GM19463 (cell line): ENCODE data around the gene CELF4.

Experiments used
- ATAC-seq: cut with Tn5 transposase; IDR thresholded peaks from one replicate; pipeline ENCODE4 v1.9.1; 2021; ENCODE audit warnings: mild to moderate bottlenecking, moderate library complexity; ENCODE audit not compliant: unreplicated experiment

The CELF4 gene

GRCh38 chr18:37330173-37330572, 235.4 kb downstream of the CELF4 start:
- no peak for ATAC-seq

DNA sequence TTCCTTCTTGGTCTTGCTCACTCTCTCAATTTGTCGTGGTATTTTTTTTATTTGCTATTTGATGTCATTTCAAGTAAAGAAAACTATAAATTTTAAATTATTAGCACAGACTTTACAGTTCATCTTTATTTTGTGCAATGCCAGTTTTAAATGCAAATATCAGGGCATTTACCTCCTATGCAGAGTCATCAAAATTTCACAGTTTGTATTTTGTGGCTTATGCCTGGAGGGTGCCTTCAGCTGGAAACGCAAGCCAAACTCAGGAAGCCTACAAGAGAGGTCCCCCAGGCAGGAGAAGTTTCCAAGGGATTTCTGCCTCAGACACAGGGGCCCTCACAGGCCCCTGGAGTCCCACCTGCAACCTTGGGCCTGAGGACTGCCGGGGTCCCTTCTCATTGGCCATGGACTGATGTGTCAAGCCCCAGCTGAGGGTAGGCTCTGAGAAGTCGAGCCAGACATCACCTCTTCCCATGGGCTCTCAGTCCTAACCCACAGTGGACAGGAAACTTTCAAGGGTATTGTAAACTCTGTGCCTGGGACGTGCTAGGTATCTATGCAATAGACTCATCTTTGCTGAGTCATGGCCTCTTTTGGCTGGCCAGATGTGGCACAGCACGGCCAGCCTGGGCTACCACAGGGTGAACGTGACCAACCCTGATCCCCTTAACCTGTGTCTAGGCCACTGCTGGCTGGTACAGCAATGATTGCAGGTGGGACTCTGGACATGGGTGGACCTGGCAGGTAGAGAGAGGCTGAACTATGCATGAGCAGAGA, 236.5 kb downstream of the CELF4 start:
- ATAC-seq = no peak

DNA sequence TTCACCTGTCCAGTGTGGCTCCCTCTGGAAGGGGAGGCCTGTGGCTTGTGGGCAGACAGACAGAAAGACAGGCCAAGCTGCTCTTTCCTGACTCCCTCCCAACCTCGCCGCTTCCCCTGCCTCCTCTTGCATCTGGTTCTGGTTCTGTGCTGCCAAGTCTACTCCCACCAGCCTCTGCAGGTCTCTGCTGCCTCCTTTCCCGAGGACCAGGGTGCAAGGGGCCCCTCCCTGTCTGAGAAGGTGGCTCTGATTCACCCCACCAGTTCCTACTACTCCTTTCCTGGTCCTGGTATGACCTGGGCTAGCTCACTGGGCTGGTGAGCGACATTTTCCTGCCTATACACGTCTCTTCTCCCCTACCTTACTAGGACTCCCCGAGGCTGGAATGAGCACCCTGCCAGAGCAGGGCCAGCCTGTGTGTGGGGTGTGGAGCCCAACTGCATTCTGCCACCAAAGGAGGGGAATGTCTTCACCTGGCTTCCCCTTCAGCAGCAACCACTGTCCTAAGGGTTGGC, 238.5 kb downstream of the CELF4 start:
- no peak for ATAC-seq

- ATAC-seq = peak; percentile 87
These were observed 243.0 kb downstream of the CELF4 start for GRCh38 chr18:37322492-37323035.

DNA sequence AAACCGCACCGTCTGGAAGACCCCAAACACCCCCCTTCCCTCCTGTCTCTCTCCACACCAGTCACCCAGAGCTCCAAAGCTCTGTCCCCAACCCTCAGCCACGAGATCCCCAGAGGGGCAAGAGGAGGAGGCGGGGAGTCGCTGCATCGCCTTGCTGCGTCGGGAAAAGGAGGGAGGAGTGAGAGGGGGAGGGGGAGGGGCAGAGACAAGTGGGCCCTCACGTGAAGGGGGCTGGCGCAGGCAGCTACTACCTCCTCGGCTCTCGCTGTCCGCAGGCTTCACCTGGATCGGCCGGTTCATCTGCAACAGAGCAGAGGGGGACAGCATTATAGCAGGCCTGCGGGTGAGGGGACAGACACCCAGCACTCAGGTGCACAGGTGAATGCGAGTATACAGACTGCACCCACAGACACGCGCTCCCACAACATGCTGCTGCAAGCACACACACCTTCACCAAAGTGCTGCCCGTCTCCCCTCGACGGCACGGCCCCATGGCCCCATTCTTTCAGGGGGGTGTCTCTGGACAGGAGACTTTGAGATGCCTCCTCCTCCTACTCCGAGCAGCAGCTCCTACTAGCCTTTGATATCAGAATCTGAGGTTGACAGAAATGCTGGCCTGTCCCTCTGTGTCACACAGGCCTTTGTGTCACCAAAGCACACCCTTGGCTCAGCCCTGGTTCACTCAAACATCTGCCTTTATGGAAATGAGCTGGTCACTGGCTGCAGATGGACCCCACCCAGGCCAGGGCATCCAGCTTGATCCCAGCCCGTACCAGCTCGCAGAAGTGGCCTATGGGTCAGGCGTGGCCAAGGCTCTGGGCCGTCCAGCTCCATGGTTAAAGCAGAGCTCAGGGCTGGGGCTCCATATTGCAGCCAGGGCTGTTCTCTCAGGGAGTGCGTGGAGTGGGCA, 243.8 kb downstream of the CELF4 start:
- ATAC-seq = peak; percentile 15

GRCh38 chr18:37320317-37320716, 245.3 kb downstream of the CELF4 start:
- no peak for ATAC-seq

DNA sequence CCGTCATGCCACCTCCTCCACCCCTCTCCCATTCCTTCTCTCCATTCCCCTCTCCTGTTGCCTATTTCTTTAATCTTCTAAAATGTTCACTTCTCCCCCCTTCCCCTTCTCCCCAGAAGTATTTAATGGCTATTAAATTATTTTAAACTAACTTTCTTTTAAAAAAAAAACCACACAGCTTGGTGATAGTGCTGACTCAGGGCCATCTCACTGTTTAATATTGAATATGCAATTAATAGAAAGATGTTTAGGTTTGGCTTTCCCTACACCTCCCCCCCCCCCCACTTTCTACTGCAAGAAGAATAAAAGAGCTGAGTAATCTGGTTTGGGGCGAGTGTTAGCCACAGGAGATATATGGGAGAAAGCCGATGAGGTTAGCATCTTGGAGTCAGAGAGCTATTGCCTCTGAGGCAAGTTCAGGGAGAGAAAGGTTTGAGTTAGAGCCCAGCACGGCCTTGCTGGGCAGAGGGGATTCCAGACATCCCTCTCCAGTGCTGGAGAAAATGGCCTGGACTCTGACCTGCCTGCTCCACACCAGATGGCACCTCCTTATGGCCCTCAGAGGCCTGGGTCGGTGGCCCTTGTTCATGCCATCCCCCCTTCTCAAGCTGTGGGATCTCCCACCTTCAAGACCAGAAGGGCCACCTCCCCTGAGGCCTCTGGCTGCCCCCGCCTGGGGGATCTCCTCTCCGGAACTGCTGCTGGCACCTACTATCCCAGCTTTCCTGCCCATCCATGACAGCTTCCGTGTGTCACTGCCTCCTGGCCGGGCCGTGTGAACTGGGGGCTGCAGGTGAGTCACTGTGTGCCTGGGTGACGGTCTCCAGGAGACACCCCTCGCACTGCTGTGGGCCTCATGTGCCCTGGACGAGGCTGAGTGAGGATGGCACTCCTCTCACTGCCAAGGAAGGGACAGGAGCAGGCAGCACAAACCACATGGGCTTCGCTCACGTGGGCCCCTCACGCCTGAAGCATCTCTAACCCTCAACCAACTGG, 246.9 kb downstream of the CELF4 start:
- ATAC-seq = no peak

GRCh38 chr18:37317486-37317885, 248.1 kb downstream of the CELF4 start:
- no peak for ATAC-seq

DNA sequence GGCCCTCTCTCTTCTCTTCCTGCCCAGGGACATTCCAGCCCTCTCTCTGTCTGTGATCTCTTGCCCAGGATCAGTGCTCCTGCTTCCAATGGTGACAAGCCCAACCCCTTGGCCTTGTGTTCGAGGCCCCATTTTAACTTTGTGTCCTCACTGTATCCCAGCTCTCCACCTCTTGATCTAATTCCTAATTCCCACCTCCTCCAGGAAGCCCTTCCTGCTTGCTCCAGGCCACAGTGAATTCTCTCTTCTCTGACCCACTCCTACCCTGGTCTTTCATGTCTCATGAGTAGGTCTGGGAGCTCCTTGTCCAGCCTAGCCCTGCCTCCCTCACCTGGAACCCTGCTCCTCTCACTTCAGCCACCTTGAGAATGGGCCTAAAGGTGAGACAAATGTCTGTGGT, 249.1 kb downstream of the CELF4 start:
- no peak for ATAC-seq

DNA sequence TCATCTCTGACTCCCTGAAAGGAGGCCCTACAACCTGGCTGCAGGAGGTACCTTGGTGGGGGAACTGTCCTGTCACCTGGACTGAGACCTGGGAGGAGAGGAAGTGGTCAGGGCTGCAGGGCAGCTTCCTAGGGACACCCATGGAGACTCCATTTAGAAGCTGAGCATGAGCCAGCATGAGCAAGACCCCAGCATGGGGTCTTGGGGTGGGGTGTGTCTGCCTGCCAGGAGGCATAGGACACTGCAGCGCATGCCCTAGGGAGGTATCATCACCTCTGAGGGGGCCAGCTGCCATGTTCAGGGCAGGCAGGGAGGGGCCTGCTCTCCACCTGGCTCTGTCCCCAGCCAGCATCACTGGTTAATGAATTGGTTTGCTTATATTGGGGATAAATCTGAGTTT, 249.7 kb downstream of the CELF4 start:
- no peak for ATAC-seq

DNA sequence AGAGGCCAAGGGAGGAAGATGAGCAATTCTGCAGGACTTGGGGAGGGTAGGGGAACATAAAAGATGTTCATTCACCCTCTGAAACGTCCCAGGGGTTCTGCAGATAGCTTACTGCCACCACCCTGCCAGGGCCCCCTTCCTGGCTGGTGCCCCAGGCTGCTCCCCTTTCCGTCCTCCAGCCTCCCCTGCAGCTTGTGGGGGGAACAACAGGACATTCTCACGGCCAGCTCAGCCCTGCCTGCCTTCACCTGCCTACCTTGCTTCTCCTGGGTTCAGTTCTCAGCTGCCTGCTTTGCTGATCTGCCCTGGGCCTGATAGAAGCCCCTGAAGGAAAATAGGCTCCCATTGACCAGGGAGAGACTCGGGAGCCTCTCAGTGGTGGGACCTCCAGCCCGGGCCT, 251.1 kb downstream of the CELF4 start:
- no peak for ATAC-seq

- ATAC-seq = no peak
These were observed 252.0 kb downstream of the CELF4 start for GRCh38 chr18:37313624-37314023.

GRCh38 chr18:37309861-37310260, 255.7 kb downstream of the CELF4 start:
- no peak for ATAC-seq

DNA sequence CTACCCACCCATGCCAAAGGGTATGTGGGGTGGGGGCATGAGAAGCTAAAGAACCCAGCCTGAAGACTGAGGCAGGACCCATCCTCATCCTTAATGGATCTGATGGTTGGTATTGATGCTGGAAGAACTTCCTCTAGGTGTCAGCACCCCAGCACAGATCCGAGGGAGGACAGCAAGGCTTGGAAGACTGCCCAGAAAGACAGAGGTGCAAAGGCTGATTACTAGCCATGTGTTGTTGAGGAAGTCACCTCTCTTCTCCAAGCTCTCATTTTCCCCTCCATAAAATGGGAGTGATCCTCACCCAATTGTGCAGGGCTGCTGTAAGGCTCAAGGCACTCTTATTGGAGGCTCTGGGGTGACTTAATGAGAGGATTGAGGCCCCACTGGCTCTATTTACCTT, 256.5 kb downstream of the CELF4 start:
- ATAC-seq = no peak

DNA sequence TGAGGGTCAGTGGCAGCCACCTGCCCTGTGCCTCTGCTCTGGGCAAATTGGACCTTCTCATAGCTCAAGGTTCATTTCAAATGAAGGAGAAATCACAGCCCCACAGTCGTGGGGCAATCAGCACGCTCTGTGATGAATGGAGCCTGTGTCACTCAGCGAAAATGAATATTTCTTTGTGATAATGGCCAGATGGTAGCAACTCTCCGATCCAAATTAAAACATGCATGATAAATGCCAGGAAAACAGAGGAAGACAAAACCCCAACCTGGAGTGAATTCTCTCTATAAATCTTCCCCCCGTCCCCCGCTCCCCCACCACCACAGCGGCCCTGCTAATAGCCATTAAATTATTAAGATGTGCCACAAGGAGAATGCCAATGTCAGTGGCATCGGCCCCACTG, 258.4 kb downstream of the CELF4 start:
- ATAC-seq = no peak

- ATAC-seq = no peak
These were observed 259.2 kb downstream of the CELF4 start for GRCh38 chr18:37306432-37306831.

DNA sequence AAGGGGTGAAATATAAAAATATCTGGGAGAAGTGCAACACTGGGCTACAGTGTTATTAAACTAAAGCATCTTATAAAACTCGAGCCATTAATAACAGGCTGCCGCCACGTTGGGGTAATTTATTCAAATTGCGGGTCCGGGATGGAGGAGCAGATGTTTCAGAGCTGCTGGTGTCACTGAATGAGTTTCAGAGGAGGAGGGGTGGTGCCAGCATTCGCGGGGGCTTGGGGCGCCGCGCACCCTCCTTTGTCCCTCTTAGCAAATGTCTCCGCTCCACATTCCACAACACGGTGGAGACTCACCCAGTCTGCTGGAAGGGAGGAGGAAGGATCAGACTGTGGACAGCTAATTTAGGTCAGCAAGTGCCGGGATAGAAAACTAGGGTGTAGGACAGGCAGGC, 260.5 kb downstream of the CELF4 start:
- no peak for ATAC-seq

DNA sequence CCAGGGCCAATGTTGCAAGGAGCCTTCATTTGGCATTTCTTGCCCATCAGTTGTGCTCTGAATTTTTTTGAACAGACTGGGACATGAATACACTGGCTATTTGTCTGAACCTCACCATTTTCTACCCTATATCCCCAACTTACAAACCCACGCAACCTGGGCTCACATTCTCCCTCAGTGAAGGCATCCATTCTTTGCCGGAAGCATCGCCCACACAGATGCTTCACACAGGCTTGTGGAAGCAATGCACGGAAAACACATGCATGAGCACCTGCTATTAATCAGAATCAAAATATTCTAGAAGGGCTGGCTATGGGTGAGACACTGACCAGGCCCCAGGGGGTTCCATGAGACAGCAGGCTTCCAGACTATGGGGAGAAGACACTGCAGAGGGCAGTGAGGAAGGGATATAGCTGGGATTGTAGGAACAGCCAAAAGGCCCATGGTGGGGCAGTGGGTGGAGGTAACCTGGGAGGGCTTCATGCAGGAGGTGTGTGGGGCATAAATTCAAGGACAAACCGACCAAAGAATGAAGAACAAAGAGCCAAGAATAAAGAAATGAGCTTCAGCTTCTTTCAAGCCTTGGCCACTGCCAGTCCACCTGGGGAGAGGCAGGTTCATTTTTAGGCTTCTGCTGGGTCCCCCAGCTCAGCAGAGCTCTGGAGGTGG, 261.5 kb downstream of the CELF4 start:
- ATAC-seq = no peak

- no peak for ATAC-seq
These were observed 262.6 kb downstream of the CELF4 start for GRCh38 chr18:37303009-37303408.

- ATAC-seq = no peak
These were observed 263.1 kb downstream of the CELF4 start for GRCh38 chr18:37302519-37302918.
